K562 (cell line): ENCODE data around the gene HLA-DOA.
A peak's percentile ranks its signal among the peaks of the same experiment; 100 is the strongest.

Experiments used
- ARID2 ChIP-seq: fragments of 450-650 bp; IDR thresholded peaks from 2 replicates; pipeline ENCODE4 v1.6.1; 2017; ENCODE audit warnings: antibody characterized with exemption, mild to moderate bottlenecking
- CTCF ChIP-seq, 3 experiments: IDR thresholded peaks in 2 of 3; conservative IDR thresholded peaks in 1 of 3; 2 replicates each; pipeline ENCODE4 v1.5.1; 2011 to 2012; ENCODE audit warnings: low read length in 3 of 3, mild to moderate bottlenecking in 3 of 3, control low read depth in 2 of 3, improper control_type of control experiment in 1 of 3, inconsistent platforms in 1 of 3, low read depth in 1 of 3, mixed read lengths in 1 of 3, moderate library complexity in 1 of 3; ENCODE audit not compliant: insufficient read depth in 2 of 3
- HNRNPK ChIP-seq: fragments of 200-400 bp; formaldehyde crosslinking; IDR thresholded peaks from one replicate; pipeline ENCODE4 v1.6.1; 2018; ENCODE audit warnings: mild to moderate bottlenecking, low read depth, low read length; ENCODE audit not compliant: poor library complexity, severe bottlenecking
- MAX ChIP-seq: sonication (generic); formaldehyde crosslinking; IDR thresholded peaks from 2 replicates; pipeline ENCODE4 v1.9.0; 2022; ENCODE audit warnings: mild to moderate bottlenecking, missing genetic modification reagents
- NR1H2 ChIP-seq: sonication (generic); formaldehyde crosslinking; IDR thresholded peaks from 2 replicates; pipeline ENCODE4 v1.4.0; 2020; ENCODE audit warnings: mild to moderate bottlenecking, missing genetic modification reagents

GRCh38 chr6:32968867-32969684 lies 40.3 kb downstream of the HLA-DOA start:
- TF ChIP-seq NR1H2 (CRISPR knock-in tag) (no peak), MAX (CRISPR knock-in tag) (peak; percentile 96), ARID2 (no peak), HNRNPK (no peak), CTCF (IDR thresholded peaks at IDR 0.05 in 2 of 3, conservative IDR thresholded peaks at IDR 0.05 in 1 of 3; ENCODE audit: insufficient read depth in 2 of 3, low read depth in 1 of 3, low read length in 3 of 3) (peak; percentile 25 to 34 (median 31); a peak in 3 of 6 replicates)
